ENCODE results near the gene APOF. TPM values are rescaled to one million over a fixed set of nuclear protein-coding genes. Genes with fewer than 3 reads are reported as not detected.

Gene APOF
- total RNA-seq, 1 donor from 2014 or later, result not detected

- Histone ChIP-seq H3K27me3 (no peaks in the 10 kb centered on the region), H3K9me3 (ENCODE audit: low read depth) (no peaks in the 10 kb centered on the region), H3K27ac (no peak overlapping the region), H3K36me3 (no peaks in the 10 kb centered on the region), H3K9ac (no peak overlapping the region), H3K4me3 (no peak overlapping the region), H3K79me2 (ENCODE audit: low read depth) (no peaks in the 10 kb centered on the region), H3K4me1 (peaks cover 20% of the 10 kb centered on the region), H3F3A (ENCODE audit: low read depth) (peaks cover 19% of the 10 kb centered on the region), H4K20me1 (ENCODE audit: low read depth) (no peaks in the 10 kb centered on the region), H3K4me2 (no peak overlapping the region), H2AFZ (replicated peaks) (no peak overlapping the region)
- no peak for DNase-seq (ENCODE audit: low spot score)
- H3K27me3 Mint-ChIP-seq (ENCODE audit: insufficient read depth, low read depth), result peaks cover 5% of the 10 kb centered on the region
- peaks cover 11% of the 10 kb centered on the region for H3K4me1 Mint-ChIP-seq
- H3K36me3 Mint-ChIP-seq, result peaks cover 9% of the 10 kb centered on the region
- TF ChIP-seq EZH2 (IDR thresholded peaks at IDR 0.05) (no peak), CTCF (IDR thresholded peaks at IDR 0.05) (no peak)
- no peak overlapping the region for H3K27ac Mint-ChIP-seq
- H3K4me3 Mint-ChIP-seq, result no peak overlapping the region
- H3K9me3 Mint-ChIP-seq, result no peaks in the 10 kb centered on the region
Observed at GRCh38 chr12:56341616-56342015, 21.0 kb downstream of the APOF start.

- Histone ChIP-seq H3K4me1 (peaks cover 20% of the 10 kb centered on the region), H3F3A (ENCODE audit: low read depth) (peaks cover 30% of the 10 kb centered on the region), H3K27me3 (no peaks in the 10 kb centered on the region), H3K9me3 (ENCODE audit: low read depth) (no peaks in the 10 kb centered on the region), H3K27ac (peak overlapping the region; percentile 73), H3K4me2 (peak overlapping the region; percentile 70), H3K79me2 (ENCODE audit: low read depth) (no peaks in the 10 kb centered on the region), H3K4me3 (peak overlapping the region; percentile 18), H3K36me3 (no peaks in the 10 kb centered on the region), H3K9ac (peak overlapping the region; percentile 38), H4K20me1 (ENCODE audit: low read depth) (no peaks in the 10 kb centered on the region), H2AFZ (replicated peaks) (peak overlapping the region; percentile 84)
- no peak for DNase-seq (ENCODE audit: low spot score)
- peak overlapping the region; percentile 55 for H3K27ac Mint-ChIP-seq
- H3K4me1 Mint-ChIP-seq, result peaks cover 11% of the 10 kb centered on the region
- H3K36me3 Mint-ChIP-seq, result no peaks in the 10 kb centered on the region
- H3K4me3 Mint-ChIP-seq, result peak overlapping the region; percentile 2
- no peak for TF ChIP-seq EZH2phosphoT487 (IDR thresholded peaks at IDR 0.05)
- no peak for TF ChIP-seq EZH2 (IDR thresholded peaks at IDR 0.05)
- TF ChIP-seq CTCF (IDR thresholded peaks at IDR 0.05), result no peak
- H3K9me3 Mint-ChIP-seq, result no peaks in the 10 kb centered on the region
- peaks cover 5% of the 10 kb centered on the region for H3K27me3 Mint-ChIP-seq (ENCODE audit: insufficient read depth, low read depth)
Observed at GRCh38 chr12:56339158-56339422, 23.6 kb downstream of the APOF start.

- H3K4me1 Mint-ChIP-seq, result peaks cover 11% of the 10 kb centered on the region
- H3K4me3 Mint-ChIP-seq, result peak within 1 kb of the TSS; percentile 2
- Histone ChIP-seq H3K4me3 (peak within 1 kb of the TSS; percentile 18), H3K4me1 (peaks cover 20% of the 10 kb centered on the region), H3K27me3 (no peaks in the 10 kb centered on the region), H2AFZ (replicated peaks) (peak within 1 kb of the TSS; percentile 84), H3K36me3 (no peaks in the 10 kb centered on the region), H4K20me1 (ENCODE audit: low read depth) (no peaks in the 10 kb centered on the region), H3K9ac (peak within 1 kb of the TSS; percentile 38), H3K9me3 (ENCODE audit: low read depth) (no peaks in the 10 kb centered on the region), H3F3A (ENCODE audit: low read depth) (peaks cover 35% of the 10 kb centered on the region), H3K4me2 (peak within 1 kb of the TSS; percentile 70), H3K79me2 (ENCODE audit: low read depth) (no peaks in the 10 kb centered on the region), H3K27ac (peak within 1 kb of the TSS; percentile 73)
- H3K36me3 Mint-ChIP-seq, result no peaks in the 10 kb centered on the region
- H3K9me3 Mint-ChIP-seq, result no peaks in the 10 kb centered on the region
- peaks cover 8% of the 10 kb centered on the region for H3K27me3 Mint-ChIP-seq (ENCODE audit: insufficient read depth, low read depth)
- H3K27ac Mint-ChIP-seq, result peak within 1 kb of the TSS; percentile 55
- DNase-seq (ENCODE audit: low spot score), result peak; percentile 54
- TF ChIP-seq EZH2phosphoT487 (IDR thresholded peaks at IDR 0.05) (no peak), EZH2 (IDR thresholded peaks at IDR 0.05) (no peak), CTCF (IDR thresholded peaks at IDR 0.05) (no peak)
Observed at GRCh38 chr12:56338308-56339157, 24.1 kb downstream of the APOF start, which contains the start of gene IL23A. TSS of gene IL23A (plus strand) at chr12:56338884. CDS start at chr12:56339045, 161 bp downstream.
